Measurements from ENCODE around the gene FBXO40.

The FBXO40 gene

GRCh38 chr3:121626495-121626894 is 33.3 kb downstream of the FBXO40 start:
- no peak for DNase-seq
- no peaks in the 10 kb centered on the region for H3K36me3 ChIP-seq (ENCODE audit: control insufficient read depth in 1 of 2, insufficient read depth in 2 of 2, low read depth in 1 of 2, low read length in 2 of 2)
- H3K4me1 ChIP-seq (ENCODE audit: control insufficient read depth, insufficient read depth, low read depth, low read length), result no peaks in the 10 kb centered on the region
- H4K91ac ChIP-seq (ENCODE audit: low read length), result no peak overlapping the region
- H3K4ac ChIP-seq (ENCODE audit: low read depth in 1 of 2, low read length in 2 of 2), result no peak overlapping the region
- H3K23ac ChIP-seq (ENCODE audit: low read length in 2 of 2), result no peak overlapping the region
- no peak overlapping the region for H3K4me2 ChIP-seq (ENCODE audit: low read length, poor library complexity, severe bottlenecking)
- no peak overlapping the region for H2BK120ac ChIP-seq (ENCODE audit: low read depth, low read length)
- no peak overlapping the region for H3K27ac ChIP-seq (ENCODE audit: low read length, poor library complexity, severe bottlenecking)
- H2BK15ac ChIP-seq (ENCODE audit: low read depth, poor library complexity, severe bottlenecking), result no peak overlapping the region
- H2AFZ ChIP-seq (ENCODE audit: low read depth, low read length), result no peak overlapping the region
- H3K18ac ChIP-seq (ENCODE audit: low read depth in 1 of 2, low read length in 2 of 2), result no peak overlapping the region
- no peak overlapping the region for H3K4me3 ChIP-seq (ENCODE audit: insufficient read depth in 1 of 2, low read depth in 1 of 2, low read length in 2 of 2)
- H2BK12ac ChIP-seq (ENCODE audit: low read length in 2 of 2), result no peak overlapping the region
- H3K9ac ChIP-seq (ENCODE audit: low read length), result no peak overlapping the region
- 94% methylated on average over 4 of the region's 4 CpGs for WGBS
- H2BK5ac ChIP-seq (ENCODE audit: low read depth, low read length, poor library complexity, severe bottlenecking), result no peak overlapping the region
- no peaks in the 10 kb centered on the region for H3K79me1 ChIP-seq (replicated peaks; ENCODE audit: low read length, poor library complexity, severe bottlenecking)
- H2AK5ac ChIP-seq (ENCODE audit: low read length, severe bottlenecking), result no peak overlapping the region
- H3K14ac ChIP-seq (ENCODE audit: low read length in 2 of 2), result no peak overlapping the region
- no peaks in the 10 kb centered on the region for H3K9me3 ChIP-seq (ENCODE audit: control insufficient read depth, low read length)
- peaks cover 0 to 3% of the 10 kb centered on the region in 2 experiments for H3K27me3 ChIP-seq (ENCODE audit: control insufficient read depth in 1 of 2, insufficient read depth in 1 of 2, low read length in 2 of 2)
- H4K8ac ChIP-seq (ENCODE audit: low read length), result no peak overlapping the region

GRCh38 chr3:121627211-121627610 is 34.0 kb downstream of the FBXO40 start:
- Histone ChIP-seq H3K14ac (ENCODE audit: low read length in 2 of 2) (no peak overlapping the region), H3K36me3 (ENCODE audit: control insufficient read depth in 1 of 2, insufficient read depth in 2 of 2, low read depth in 1 of 2, low read length in 2 of 2) (no peaks in the 10 kb centered on the region), H3K4ac (ENCODE audit: low read depth in 1 of 2, low read length in 2 of 2) (no peak overlapping the region), H3K4me1 (ENCODE audit: control insufficient read depth, insufficient read depth, low read depth, low read length) (no peaks in the 10 kb centered on the region), H2BK5ac (ENCODE audit: low read depth, low read length, poor library complexity, severe bottlenecking) (no peak overlapping the region), H3K9ac (ENCODE audit: low read length) (no peak overlapping the region), H3K27me3 (ENCODE audit: control insufficient read depth in 1 of 2, insufficient read depth in 1 of 2, low read length in 2 of 2) (peaks cover 0 to 3% of the 10 kb centered on the region in 2 experiments), H2BK120ac (ENCODE audit: low read depth, low read length) (no peak overlapping the region), H4K8ac (ENCODE audit: low read length) (no peak overlapping the region), H2BK12ac (ENCODE audit: low read length in 2 of 2) (no peak overlapping the region), H2AFZ (ENCODE audit: low read depth, low read length) (no peak overlapping the region), H3K4me2 (ENCODE audit: low read length, poor library complexity, severe bottlenecking) (no peak overlapping the region), H3K23ac (ENCODE audit: low read length in 2 of 2) (no peak overlapping the region), H3K18ac (ENCODE audit: low read depth in 1 of 2, low read length in 2 of 2) (no peak overlapping the region), H2AK5ac (ENCODE audit: low read length, severe bottlenecking) (no peak overlapping the region), H2BK15ac (ENCODE audit: low read depth, poor library complexity, severe bottlenecking) (no peak overlapping the region), H3K9me3 (ENCODE audit: control insufficient read depth, low read length) (no peaks in the 10 kb centered on the region), H4K91ac (ENCODE audit: low read length) (no peak overlapping the region), H3K4me3 (ENCODE audit: insufficient read depth in 1 of 2, low read depth in 1 of 2, low read length in 2 of 2) (no peak overlapping the region), H3K27ac (ENCODE audit: low read length, poor library complexity, severe bottlenecking) (no peak overlapping the region), H3K79me1 (replicated peaks; ENCODE audit: low read length, poor library complexity, severe bottlenecking) (no peaks in the 10 kb centered on the region)
- 59% methylated on average over 3 of the region's 4 CpGs for WGBS
- DNase-seq, result no peak

DNA sequence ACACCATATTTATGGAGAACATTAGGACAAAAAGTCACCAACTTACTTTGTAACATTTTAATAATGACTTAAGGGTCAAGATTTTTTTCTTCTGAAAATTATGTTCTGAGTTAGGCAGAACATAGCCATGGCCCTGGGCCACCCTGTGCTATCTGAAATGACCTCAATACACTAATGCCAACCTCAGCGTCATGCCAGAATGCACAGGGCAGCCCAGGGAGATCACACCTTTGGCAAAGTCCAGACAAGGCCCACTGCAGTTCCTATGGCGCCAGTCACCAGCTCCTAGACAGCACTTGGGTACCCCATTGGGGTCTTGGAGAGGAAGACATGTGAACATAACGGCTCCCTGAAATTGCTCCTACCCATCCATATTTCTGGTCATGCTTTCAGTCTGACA is 34.4 kb downstream of the FBXO40 start:
- WGBS, result 43% methylated on average over 2 of the region's 3 CpGs
- Histone ChIP-seq H2BK15ac (ENCODE audit: low read depth, poor library complexity, severe bottlenecking) (no peak overlapping the region), H2AK5ac (ENCODE audit: low read length, severe bottlenecking) (no peak overlapping the region), H3K9me3 (ENCODE audit: control insufficient read depth, low read length) (no peaks in the 10 kb centered on the region), H4K8ac (ENCODE audit: low read length) (no peak overlapping the region), H2BK120ac (ENCODE audit: low read depth, low read length) (no peak overlapping the region), H3K4me2 (ENCODE audit: low read length, poor library complexity, severe bottlenecking) (no peak overlapping the region), H2BK12ac (ENCODE audit: low read length in 2 of 2) (no peak overlapping the region), H3K79me1 (replicated peaks; ENCODE audit: low read length, poor library complexity, severe bottlenecking) (no peaks in the 10 kb centered on the region), H3K9ac (ENCODE audit: low read length) (no peak overlapping the region), H3K4me3 (ENCODE audit: insufficient read depth in 1 of 2, low read depth in 1 of 2, low read length in 2 of 2) (no peak overlapping the region), H3K27ac (ENCODE audit: low read length, poor library complexity, severe bottlenecking) (no peak overlapping the region), H3K27me3 (ENCODE audit: control insufficient read depth in 1 of 2, insufficient read depth in 1 of 2, low read length in 2 of 2) (peaks cover 0 to 1% of the 10 kb centered on the region in 2 experiments), H3K36me3 (ENCODE audit: control insufficient read depth in 1 of 2, insufficient read depth in 2 of 2, low read depth in 1 of 2, low read length in 2 of 2) (no peaks in the 10 kb centered on the region), H2BK5ac (ENCODE audit: low read depth, low read length, poor library complexity, severe bottlenecking) (no peak overlapping the region), H3K23ac (ENCODE audit: low read length in 2 of 2) (no peak overlapping the region), H2AFZ (ENCODE audit: low read depth, low read length) (no peak overlapping the region), H3K4ac (ENCODE audit: low read depth in 1 of 2, low read length in 2 of 2) (no peak overlapping the region), H4K91ac (ENCODE audit: low read length) (no peak overlapping the region), H3K14ac (ENCODE audit: low read length in 2 of 2) (no peak overlapping the region), H3K18ac (ENCODE audit: low read depth in 1 of 2, low read length in 2 of 2) (no peak overlapping the region), H3K4me1 (ENCODE audit: control insufficient read depth, insufficient read depth, low read depth, low read length) (no peaks in the 10 kb centered on the region)
- no peak for DNase-seq

DNA sequence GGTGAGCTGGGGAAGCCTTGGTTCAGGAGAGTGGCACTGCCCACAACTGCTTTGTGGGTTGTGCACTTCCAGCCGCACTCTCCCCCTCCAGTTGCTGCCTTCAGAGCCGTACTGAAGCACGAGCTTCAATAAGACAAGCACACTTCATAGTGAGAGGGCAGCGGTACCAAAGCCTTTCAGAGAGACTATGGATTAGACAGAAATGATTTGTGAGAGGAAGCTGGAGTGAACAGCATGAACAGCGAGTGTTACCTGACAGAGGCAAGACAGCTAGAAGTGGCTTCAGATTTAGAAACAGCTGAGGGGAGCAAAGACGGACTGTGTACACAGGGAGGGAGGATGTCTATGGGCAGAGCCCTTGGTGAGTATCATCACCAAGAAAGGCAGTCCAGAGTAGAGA is 36.4 kb downstream of the FBXO40 start:
- H3K14ac ChIP-seq (ENCODE audit: low read length in 2 of 2), result no peak overlapping the region
- H2AK5ac ChIP-seq (ENCODE audit: low read length, severe bottlenecking), result no peak overlapping the region
- H3K4ac ChIP-seq (ENCODE audit: low read depth in 1 of 2, low read length in 2 of 2), result no peak overlapping the region
- no peaks in the 10 kb centered on the region for H3K79me1 ChIP-seq (replicated peaks; ENCODE audit: low read length, poor library complexity, severe bottlenecking)
- no peak overlapping the region for H2BK5ac ChIP-seq (ENCODE audit: low read depth, low read length, poor library complexity, severe bottlenecking)
- H2BK15ac ChIP-seq (ENCODE audit: low read depth, poor library complexity, severe bottlenecking), result no peak overlapping the region
- H3K4me1 ChIP-seq (ENCODE audit: control insufficient read depth, insufficient read depth, low read depth, low read length), result no peaks in the 10 kb centered on the region
- H3K4me2 ChIP-seq (ENCODE audit: low read length, poor library complexity, severe bottlenecking), result no peak overlapping the region
- H2BK12ac ChIP-seq (ENCODE audit: low read length in 2 of 2), result no peak overlapping the region
- H3K36me3 ChIP-seq (ENCODE audit: control insufficient read depth in 1 of 2, insufficient read depth in 2 of 2, low read depth in 1 of 2, low read length in 2 of 2), result no peaks in the 10 kb centered on the region
- no peak overlapping the region for H4K91ac ChIP-seq (ENCODE audit: low read length)
- WGBS, result 85% methylated on average over 6 of the region's 6 CpGs
- no peak overlapping the region for H3K9ac ChIP-seq (ENCODE audit: low read length)
- no peak overlapping the region for H3K4me3 ChIP-seq (ENCODE audit: insufficient read depth in 1 of 2, low read depth in 1 of 2, low read length in 2 of 2)
- no peak overlapping the region for H2BK120ac ChIP-seq (ENCODE audit: low read depth, low read length)
- H3K9me3 ChIP-seq (ENCODE audit: control insufficient read depth, low read length), result no peaks in the 10 kb centered on the region
- no peak overlapping the region for H2AFZ ChIP-seq (ENCODE audit: low read depth, low read length)
- no peak overlapping the region for H4K8ac ChIP-seq (ENCODE audit: low read length)
- H3K27ac ChIP-seq (ENCODE audit: low read length, poor library complexity, severe bottlenecking), result no peak overlapping the region
- H3K27me3 ChIP-seq (ENCODE audit: control insufficient read depth in 1 of 2, insufficient read depth in 1 of 2, low read length in 2 of 2), result no peaks in the 10 kb centered on the region
- no peak for DNase-seq
- no peak overlapping the region for H3K18ac ChIP-seq (ENCODE audit: low read depth in 1 of 2, low read length in 2 of 2)
- H3K23ac ChIP-seq (ENCODE audit: low read length in 2 of 2), result no peak overlapping the region

Measured in mesenchymal stem cell (in vitro differentiated cells and primary cell).